Heart left ventricle (tissue), 13 donors: ENCODE measurements around the gene CCR9.

Experiments used
- POLR2A ChIP-seq, 2 donors: fragments of 450-650 bp; IDR thresholded peaks; one replicate each; pipeline ENCODE4 v1.6.1; 2017; ENCODE audit warnings: antibody characterized with exemption in 2 of 2, mild to moderate bottlenecking in 2 of 2, moderate library complexity in 2 of 2
- TF ChIP-seq, protein P1 (sequence below), 12 donors: fragments of 200-600 bp; sonication (generic) in 4 of 12; IDR thresholded peaks; one replicate each; pipeline versions ENCODE4 v1.5.0 to v1.8.0; 2018 to 2022; ENCODE audit warnings: antibody characterized with exemption in 12 of 12, mild to moderate bottlenecking in 5 of 12
- donor health status: ischemic (EF 13 %, LVEDD 7.1; RV severe dilation, severe dysfunction).
- donor health status: DM: no; HTN: yes; CAD: no.
- donor health status: DM: no; HTN: no; CAD: no.
- donor health status: ischemic (EF 25% LVEDD 6.9; RV normal size, moderate dysfunction).
- donor health status: ischemic (EF 25% LVEDD 5.7; RV mildly dilated, moderate dysfunction).
- donor health status: ischemic (EF 35%, LVEDD 5.7; RV mildly dilated, moderate dysfunction).
- donor health status: nonischemic (EF 11% LVEDD 7.7; RV severe dilation, severe dysfunction).
- donor health status: DM: yes; HTN: yes; CAD: no.
- donor health status: PGD.
- donor health status: ischemic (EF 29% LVEDD 5.4; RV normal size, mild dysfunction).
- donor health status: nonischemic (EF 23%, LVEDD 6.1; RV moderate dilation, normal function).

DNA sequence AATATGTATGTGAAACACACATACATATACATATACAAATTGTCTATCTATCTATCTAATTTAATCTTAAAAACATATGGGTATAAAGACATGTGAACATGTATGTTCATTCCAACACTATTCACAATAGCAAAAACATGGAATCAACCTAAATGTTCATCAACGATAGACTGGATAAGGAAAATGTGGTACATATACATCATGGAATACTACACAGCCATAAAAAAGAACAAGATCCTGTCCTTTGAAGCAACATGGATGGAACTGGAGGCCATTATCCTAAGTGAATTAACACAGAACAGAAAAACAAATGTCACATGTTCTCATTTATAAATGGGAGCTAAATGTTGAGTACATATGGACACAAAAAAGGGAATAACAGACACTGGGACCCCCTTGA is 5.8 kb downstream of the CCR9 start:
- TF ChIP-seq, protein P1, sequence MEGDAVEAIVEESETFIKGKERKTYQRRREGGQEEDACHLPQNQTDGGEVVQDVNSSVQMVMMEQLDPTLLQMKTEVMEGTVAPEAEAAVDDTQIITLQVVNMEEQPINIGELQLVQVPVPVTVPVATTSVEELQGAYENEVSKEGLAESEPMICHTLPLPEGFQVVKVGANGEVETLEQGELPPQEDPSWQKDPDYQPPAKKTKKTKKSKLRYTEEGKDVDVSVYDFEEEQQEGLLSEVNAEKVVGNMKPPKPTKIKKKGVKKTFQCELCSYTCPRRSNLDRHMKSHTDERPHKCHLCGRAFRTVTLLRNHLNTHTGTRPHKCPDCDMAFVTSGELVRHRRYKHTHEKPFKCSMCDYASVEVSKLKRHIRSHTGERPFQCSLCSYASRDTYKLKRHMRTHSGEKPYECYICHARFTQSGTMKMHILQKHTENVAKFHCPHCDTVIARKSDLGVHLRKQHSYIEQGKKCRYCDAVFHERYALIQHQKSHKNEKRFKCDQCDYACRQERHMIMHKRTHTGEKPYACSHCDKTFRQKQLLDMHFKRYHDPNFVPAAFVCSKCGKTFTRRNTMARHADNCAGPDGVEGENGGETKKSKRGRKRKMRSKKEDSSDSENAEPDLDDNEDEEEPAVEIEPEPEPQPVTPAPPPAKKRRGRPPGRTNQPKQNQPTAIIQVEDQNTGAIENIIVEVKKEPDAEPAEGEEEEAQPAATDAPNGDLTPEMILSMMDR (IDR thresholded peaks at IDR 0.05) = no peak
- no peak for TF ChIP-seq POLR2A (IDR thresholded peaks at IDR 0.05)
